D341Med (cell line): Measurements from ENCODE around the gene DNASE2.
"Not testable (repeated sequence)": the region's sequence is repeated elsewhere in the genome, so short reads cannot be mapped to it uniquely, and the experiment has no call there.

Experiments used
- DNase-seq: peaks from one replicate; pipeline ENCODE4 v3.0.0; 2012; ENCODE audit warnings: low spot score

DNASE2 gene

GRCh38 chr19:12881172-12881808 lies at the start of gene DNASE2:
TSS of gene DNASE2 (minus strand) at chr19:12881449. CDS start at chr19:12881375, 74 bp downstream.
- DNase-seq = peak; percentile 96

GRCh38 chr19:12930002-12930645 lies 48.9 kb upstream of the DNASE2 start:
- DNase-seq = no peak

- no peak for DNase-seq
These were observed 43.5 kb upstream of the DNASE2 start for GRCh38 chr19:12924621-12925310.

DNA sequence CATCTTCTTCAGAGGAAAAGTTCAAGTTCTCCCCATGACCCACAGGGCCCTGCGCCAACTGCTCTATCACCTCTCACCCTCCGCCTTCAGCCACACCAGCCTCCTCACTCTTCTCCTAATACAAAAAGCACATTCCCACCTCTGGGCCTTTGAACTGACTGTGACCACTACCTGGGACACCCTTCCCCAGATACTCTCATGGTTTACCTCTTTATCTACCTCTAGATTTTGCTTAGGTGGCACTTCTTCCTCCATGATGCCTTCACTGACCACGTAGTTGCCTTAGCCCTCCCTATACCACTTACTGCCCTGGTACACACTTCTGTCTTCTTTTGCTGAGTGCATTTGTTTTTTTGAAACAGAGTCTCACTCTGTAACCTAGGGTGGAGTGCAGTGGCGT lies 41.7 kb upstream of the DNASE2 start:
- no peak for DNase-seq

DNA sequence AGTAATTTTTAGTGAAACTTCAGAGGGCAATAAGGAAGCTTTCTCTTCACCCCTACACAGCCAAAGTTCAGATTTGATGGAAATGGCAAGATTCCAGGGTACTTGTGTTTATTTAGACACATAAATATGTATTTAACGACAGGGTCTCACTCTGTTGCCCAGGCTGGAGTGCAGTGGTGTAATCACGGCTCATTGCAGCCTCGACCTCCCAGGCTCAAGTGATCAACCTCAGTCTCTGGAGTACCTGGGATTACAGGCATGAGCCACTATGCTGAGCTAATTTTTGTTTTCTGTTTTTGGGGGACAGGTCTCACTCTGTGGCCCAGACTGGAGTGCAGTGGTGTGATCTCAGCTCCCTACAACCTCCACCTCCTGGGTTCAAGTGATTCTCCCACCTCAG lies 39.8 kb upstream of the DNASE2 start:
- DNase-seq = no peak

- DNase-seq = no peak
These were observed 37.0 kb upstream of the DNASE2 start for GRCh38 chr19:12918253-12918652.

GRCh38 chr19:12915860-12916259 lies 34.6 kb upstream of the DNASE2 start:
- DNase-seq = not testable (repeated sequence)

DNA sequence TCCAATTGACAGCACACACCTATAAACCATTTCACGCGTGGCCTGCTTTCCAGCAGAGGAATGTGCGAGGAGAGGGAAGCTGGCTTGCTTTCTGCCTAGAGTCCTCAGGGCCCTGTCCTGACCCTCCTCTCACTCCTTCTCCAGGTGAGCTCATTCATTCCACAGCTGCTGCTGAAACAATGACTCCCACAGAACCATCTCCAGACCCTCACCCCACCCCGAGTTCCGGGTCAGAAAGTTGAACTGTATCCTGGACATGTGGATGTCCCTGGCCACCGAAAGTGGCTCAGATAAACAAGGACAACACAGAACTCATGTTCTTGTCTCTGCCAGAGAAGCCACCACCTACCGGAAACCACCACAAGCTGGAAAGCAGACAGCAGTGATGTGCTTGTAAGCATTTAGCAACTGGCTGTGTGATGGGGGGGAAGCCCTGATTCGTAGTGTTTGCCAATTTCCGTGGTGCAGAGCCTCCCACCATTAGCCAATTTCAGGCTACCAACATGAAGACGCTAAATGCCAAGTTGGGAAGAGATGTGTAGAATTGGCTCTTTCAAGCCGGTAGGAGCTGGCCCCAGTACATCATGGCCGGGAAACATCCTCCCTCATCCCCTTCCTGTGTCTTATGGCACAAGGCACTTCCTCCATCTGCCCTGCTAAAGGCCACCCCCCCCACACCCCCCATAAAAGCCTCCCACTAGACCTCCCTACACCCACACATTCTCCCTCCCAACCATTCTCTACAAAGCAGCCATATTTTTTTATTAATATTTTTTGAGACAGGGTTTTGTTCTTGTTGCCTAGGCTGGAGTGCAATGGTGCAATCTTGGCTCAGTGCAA lies 32.8 kb upstream of the DNASE2 start:
- DNase-seq = no peak

DNA sequence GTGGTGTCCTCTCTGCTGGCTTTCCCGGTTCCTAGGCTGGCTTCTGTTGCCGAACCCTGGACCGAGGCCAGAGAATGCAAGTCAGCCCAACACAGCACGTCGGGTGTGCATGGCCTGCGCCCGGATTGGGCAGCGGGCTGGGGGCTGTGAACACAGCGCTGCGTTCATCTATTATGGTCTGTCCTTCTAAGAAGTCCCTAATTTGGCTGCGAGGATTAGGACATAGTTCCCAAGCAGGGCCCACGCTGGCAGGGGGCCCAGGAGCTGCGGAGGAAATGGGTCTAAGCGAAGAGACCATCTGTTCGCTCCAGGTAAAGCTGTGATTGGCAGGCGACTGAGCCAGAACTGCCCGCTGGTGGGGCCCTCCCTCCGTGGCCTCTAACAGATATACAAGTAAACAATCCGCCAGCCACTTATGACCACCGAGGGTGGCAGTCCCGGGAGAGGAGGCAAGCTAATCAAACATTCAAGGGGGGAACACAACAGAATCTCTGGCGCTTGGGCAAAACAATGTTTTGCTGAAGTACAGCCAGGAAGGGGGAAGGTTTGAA lies 31.8 kb upstream of the DNASE2 start:
- DNase-seq = peak; percentile 94

DNA sequence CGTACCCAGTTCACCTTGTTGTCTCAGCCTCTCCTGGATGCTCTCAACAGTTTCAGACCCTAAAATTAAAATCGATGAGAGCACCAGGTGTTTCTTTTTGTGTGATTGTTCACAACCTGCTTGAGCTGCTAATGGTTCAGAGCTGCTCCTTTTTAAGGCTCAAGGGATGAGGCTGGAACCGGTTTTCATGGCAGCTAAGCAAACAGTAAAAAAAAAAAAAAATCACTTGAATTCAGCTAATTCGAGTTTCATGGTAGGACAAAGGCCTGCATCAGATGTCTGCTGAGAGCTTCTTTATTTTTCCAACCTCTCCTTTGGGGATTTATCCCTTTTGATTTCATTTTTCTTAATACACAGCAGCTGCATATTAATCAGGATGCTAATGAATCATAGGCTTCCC lies 31.3 kb upstream of the DNASE2 start:
- no peak for DNase-seq

DNA sequence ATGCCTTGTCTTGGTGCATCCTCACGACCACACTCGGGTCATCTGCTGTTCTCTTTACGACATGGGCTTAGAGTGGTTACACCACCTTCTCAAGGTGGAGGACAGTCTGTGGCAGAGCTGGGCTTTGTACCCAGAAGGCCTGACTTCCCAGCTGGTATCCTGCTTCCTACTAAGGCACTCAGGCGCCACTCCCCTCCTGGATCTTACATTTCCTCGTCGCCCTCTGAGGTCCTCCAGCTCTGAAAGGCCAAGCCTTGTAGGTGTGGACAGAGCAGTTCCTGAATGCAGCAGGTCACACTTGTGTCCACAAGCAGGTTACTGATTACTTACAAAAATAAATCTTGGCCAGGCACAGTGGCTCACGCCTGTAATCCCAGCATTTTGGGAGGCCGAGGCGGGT lies 25.9 kb upstream of the DNASE2 start:
- no peak for DNase-seq

- no peak for DNase-seq
These were observed 18.8 kb upstream of the DNASE2 start for GRCh38 chr19:12899891-12900518.

DNA sequence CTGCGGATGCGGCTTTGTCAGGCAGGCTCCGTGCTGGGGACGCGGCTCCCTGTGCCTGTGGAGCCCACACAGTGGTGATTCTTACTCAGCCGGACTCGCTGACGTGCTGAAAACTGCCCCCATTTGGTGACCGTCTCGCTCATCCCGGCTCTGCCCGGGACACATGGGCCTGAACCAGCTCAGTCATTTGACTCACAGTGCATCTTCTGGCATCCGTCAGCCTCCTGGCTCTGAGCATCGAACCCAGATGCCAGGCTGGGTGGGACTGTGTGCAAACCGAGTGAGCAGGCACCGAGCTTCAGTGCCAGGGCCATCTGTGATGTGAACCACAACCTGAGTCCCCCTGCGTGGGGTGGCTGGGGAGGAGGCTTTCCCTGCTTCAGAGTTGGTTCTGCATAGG lies 15.2 kb upstream of the DNASE2 start:
- no peak for DNase-seq

GRCh38 chr19:12893582-12893981 lies 12.3 kb upstream of the DNASE2 start:
- DNase-seq = no peak

DNA sequence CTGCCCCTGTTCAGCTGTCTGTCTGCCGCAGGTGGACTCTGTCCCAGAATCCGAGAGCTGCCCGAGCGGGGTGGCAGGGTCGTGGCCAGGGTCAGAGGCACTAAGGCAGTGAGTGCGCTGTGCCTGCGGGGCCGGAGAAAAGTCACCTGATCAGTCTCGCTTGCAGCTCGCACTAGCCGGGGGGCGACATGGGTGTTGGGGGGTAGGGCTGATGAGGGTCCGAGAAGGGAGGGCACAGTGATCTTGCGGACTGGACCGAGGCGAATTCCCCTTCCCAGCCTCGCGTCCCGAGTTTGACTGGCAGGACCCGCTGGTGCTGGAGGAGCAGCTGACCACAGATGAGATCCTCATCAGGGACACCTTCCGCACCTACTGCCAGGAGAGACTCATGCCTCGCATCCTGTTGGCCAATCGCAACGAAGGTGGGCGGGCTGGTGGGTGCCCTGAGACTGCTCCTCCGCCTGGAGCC lies 10.3 kb upstream of the DNASE2 start:
- DNase-seq = no peak

DNA sequence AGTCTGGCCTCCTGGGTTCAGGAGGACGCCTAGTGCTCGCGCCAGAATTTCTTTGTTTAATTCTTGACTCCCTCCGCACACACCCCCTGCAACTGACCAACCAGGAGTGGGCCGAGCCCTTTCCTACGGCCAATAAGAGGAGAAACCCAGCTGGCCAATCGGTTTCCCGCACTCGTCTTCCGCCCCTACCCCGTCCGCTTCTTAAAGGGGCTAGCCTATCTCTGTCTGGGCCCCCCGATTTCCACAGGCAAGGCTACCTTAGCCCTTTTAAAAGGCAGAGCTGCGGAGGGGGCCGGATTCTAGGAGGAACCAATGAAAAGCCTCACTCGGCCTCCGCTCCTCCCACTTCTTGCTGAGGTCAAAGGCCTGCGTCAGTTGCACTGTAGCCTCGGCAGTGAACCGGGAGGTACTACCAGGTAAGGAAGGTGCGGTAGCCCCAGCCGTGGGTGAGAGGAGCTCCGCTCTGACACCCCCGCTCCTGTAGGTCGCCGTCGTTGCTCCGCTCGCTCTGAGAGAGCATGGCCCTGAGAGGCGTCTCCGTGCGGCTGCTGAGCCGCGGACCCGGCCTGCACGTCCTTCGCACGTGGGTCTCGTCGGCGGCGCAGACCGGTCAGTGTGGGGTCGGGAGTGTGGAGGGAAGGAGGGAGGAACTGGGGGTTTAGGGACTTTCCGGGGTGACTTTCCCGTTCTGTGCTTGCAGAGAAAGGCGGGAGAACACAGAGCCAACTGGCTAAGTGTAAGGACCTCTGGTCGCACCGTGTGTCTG lies 9.7 kb upstream of the DNASE2 start, which contains the start of gene GCDH:
GCDH (plus strand) TSS at position 374 of the 766 bp plus-strand sequence; CDS start at position 519, 145 bp downstream.
- DNase-seq = peak; percentile 94

DNA sequence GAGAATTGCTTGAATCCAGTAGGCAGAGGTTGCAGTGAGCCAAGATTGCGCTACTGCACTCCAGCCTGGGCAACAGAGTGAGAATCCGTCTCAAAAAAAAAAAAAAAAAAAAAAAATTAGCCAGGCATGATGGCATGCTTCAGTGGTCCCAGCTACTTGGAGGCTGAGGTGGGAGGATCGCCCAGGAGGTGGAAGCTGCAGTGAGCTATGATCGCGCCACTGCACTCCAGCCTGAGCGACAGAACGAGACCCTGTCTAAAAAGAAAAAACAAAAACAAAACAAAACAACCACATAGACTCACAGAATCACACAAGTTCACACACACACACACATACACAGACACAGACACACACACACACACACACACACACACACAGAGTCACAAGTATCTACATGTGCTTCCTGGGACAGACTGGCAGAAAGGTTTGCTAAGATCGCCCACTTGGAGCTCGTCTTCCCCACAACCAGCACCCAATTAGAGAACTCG lies 9.1 kb upstream of the DNASE2 start:
- not testable (repeated sequence) for DNase-seq

DNA sequence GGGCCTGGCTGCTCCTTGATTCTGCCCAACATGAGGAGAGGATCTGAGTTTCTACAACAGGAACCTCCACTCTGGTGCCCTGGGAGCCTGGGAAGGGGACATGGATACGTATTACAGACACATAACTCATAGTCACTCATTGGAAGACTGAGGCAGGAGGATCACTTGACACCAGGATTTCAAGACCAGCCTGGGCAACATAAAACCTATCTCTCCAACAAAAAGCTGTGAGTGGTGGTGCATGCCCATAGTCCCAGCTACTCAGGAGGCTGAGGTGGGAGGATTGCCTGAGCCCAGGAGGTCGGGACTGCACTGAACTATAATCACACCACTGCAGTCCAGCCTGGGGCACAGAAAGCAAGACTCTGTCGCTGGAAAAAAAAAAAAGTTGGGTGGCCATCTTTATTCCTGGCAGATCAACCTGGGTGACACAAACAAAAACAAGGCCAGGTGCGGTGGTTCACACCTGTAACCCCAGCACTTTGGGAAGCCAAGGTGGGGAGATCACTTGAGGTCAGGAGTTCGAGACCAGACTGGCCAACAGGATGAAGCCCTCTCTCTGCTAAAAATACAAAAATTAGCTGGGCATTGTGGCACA lies 6.9 kb upstream of the DNASE2 start:
- no peak for DNase-seq

DNA sequence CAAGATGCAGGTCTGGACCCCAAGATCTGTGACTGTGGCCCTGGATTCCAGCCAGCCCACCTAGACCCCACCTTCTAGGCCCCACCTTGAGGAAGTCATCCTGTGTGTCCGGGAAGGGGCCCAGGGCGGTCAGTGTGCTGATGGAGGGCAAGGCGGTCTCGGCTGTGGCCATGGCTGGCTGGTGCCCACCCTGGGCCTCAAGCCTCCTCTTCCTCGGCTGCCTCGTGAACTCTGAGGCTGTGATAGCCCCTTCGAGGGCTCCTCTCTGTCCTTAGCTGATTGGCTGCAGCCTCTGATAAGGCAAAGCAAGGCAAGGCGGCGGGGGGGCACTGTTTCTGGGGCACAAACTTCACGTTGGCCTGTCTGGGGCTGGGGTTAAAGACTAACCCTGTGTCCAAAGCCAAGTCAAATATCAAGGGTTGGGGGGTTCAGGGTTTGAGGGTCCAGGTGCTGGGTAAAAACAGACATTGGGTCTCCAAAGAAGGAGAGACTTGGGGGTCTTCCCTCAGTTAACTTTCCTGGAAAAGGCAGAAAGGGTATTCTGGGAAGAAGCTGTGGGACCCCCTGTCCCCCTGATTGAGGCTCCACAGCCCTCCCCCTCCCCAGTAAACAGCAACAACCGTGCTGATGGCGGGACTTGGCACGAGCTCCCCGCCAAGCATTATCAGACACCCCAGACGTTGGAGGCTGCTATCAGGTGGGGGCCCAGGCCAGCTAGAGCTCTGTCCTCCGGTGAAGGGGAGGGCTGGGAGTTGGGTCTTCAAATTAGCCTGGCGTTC lies 5.9 kb upstream of the DNASE2 start, which contains the start of gene KLF1:
KLF1 (minus strand) TSS at position 233 of the 779 bp plus-strand sequence; CDS start at position 172, 61 bp downstream.
- peak; percentile 8 for DNase-seq
